ENCODE measurements around the gene EPB41L2. TPM values are rescaled to one million over a fixed set of nuclear protein-coding genes. Genes with fewer than 3 reads are reported as not detected.
"Not testable (repeated sequence)": the region's sequence is repeated elsewhere in the genome, so short reads cannot be mapped to it uniquely, and the experiment has no call there.

Gene EPB41L2
- total and polyA plus RNA-seq, 10 donors, result 19.3 to 210 (median 123) TPM

DNA sequence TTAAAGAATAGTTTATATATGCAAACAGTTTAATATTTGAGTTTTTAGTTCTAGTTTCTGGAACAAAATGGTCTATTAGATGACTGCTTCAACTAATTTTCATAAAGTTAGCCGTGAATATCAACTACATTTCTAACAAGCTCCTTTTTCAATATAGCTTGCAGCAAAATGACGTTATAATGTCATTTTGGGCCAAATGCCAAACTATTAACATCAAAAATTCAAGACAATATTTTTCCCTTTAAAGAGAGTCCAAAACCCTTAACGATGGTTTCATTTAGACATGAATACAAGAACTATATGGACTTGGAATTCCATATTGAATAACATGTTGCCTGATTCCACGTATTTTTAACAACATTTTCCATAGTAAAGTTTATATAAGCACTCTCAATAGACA lies 144.9 kb downstream of the EPB41L2 start:
- peaks cover 0 to 8% (median 1%) of the 10 kb centered on the region in 6 donors for H3K4me1 ChIP-seq
- peaks cover 0 to 6% (median 0%) of the 10 kb centered on the region in 6 donors for H3K36me3 ChIP-seq
- no peak for TF ChIP-seq POLR2AphosphoS5 (IDR thresholded peaks at IDR 0.05)
- no peak for TF ChIP-seq POLR2A (IDR thresholded peaks at IDR 0.05)
- no peak overlapping the region for H3K27ac ChIP-seq
- whole genome bisulfite sequencing, 5 donors, result 57 to 86% (median 75%) methylated on average over 4 of the region's 4 CpGs
- intact Hi-C loops (cut with DNase I; ENCODE audit: low total_unique reads), result no loop called here
- no peak for DNase-seq
- peaks cover 0 to 5% (median 0%) of the 10 kb centered on the region in 8 donors for H3K9me3 ChIP-seq
- H3K4me3 ChIP-seq, result no peak overlapping the region
- H3K27me3 ChIP-seq (replicated peaks in 1 of 7), result no peaks in the 10 kb centered on the region

DNA sequence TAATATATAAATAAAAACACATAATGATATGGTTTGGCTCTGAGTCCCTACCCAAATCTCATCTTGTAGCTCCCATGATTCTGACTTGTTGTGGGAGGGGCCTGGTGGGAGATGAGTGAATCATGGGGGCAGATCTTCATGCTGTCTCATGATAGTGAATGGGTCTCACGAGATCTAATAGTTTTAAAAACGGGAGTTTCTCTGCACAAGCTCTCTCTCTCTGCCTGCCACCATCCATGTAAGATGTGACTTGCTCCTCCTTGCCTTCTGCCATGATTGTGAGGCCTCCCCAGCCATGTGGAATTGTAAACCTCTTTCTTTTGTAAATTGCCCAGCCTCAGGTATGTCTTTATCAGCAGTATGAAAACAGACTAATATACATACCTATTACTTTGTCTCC lies 147.4 kb downstream of the EPB41L2 start:
- Histone ChIP-seq H3K4me1 (peaks cover 0 to 13% (median 3%) of the 10 kb centered on the region in 6 donors), H3K9me3 (peaks cover 0 to 13% (median 0%) of the 10 kb centered on the region in 8 donors)
- intact Hi-C loops (cut with DNase I; ENCODE audit: low total_unique reads); H3K4me3 ChIP-seq; DNase-seq; H3K36me3 ChIP-seq; H3K27ac ChIP-seq; H3K27me3 ChIP-seq (replicated peaks in 1 of 7): not testable (repeated sequence)
- WGBS, 5 donors, result 87 to 100% (median 97%) methylated on average over 2 of the region's 2 CpGs

DNA sequence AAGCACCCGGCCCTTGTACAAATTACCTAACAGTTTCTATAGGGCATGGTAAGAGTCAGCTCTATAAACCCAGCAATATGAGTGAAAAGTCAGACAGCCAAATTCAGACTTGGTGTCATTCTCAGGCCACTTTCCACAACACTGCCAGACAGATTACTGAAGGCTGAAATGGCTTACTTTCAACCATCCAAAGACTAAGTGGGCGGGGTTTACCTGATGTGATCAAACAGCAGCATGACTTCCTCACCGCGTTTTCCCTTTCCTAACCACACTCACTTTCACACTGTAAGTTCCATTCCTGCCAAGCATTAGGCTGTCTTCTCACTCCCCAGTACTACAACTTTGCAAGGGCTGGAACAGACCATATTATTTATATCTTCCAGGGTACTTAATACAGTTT lies 149.9 kb downstream of the EPB41L2 start:
- Histone ChIP-seq H3K27me3 (replicated peaks in 1 of 7) (no peaks in the 10 kb centered on the region), H3K27ac (no peak overlapping the region), H3K4me1 (peaks cover 0 to 13% (median 3%) of the 10 kb centered on the region in 6 donors), H3K9me3 (peaks cover 0 to 20% (median 0%) of the 10 kb centered on the region in 8 donors), H3K36me3 (peaks cover 0 to 6% (median 0%) of the 10 kb centered on the region in 6 donors), H3K4me3 (no peak overlapping the region)
- DNase-seq, result no peak
- intact Hi-C loops (cut with DNase I; ENCODE audit: low total_unique reads), result no loop called here
- WGBS, 5 donors, result 54 to 66% (median 56%) methylated on average over 4 of the region's 4 CpGs
- TF ChIP-seq, protein P1, sequence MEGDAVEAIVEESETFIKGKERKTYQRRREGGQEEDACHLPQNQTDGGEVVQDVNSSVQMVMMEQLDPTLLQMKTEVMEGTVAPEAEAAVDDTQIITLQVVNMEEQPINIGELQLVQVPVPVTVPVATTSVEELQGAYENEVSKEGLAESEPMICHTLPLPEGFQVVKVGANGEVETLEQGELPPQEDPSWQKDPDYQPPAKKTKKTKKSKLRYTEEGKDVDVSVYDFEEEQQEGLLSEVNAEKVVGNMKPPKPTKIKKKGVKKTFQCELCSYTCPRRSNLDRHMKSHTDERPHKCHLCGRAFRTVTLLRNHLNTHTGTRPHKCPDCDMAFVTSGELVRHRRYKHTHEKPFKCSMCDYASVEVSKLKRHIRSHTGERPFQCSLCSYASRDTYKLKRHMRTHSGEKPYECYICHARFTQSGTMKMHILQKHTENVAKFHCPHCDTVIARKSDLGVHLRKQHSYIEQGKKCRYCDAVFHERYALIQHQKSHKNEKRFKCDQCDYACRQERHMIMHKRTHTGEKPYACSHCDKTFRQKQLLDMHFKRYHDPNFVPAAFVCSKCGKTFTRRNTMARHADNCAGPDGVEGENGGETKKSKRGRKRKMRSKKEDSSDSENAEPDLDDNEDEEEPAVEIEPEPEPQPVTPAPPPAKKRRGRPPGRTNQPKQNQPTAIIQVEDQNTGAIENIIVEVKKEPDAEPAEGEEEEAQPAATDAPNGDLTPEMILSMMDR (IDR thresholded peaks at IDR 0.05 in 8 of 11, conservative IDR thresholded peaks at IDR 0.05 in 3 of 11), result no peak
- no peak for TF ChIP-seq POLR2AphosphoS5 (IDR thresholded peaks at IDR 0.05)
- TF ChIP-seq POLR2A (IDR thresholded peaks at IDR 0.05), result no peak

DNA sequence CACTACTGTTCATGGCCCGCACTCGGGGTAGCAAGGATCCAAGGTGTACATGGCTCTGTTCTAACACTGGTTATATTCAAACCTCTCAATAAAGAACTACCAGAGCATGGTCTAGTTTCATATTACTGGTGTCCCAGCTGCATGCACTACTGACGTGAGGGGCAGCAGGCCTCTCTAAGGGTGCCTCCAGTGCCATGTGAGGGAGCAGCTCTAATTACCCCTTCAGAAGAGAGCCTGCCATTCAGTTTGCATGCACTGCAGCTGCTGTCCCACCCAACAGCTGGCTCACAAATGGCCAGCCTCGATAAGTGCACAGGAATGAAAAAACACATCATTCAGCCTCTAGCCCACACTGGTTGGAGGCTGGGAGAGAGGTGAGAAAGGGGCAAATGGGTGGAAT lies 150.6 kb downstream of the EPB41L2 start:
- WGBS, 5 donors, result 79 to 94% (median 88%) methylated on average over 4 of the region's 4 CpGs
- TF ChIP-seq POLR2AphosphoS5 (IDR thresholded peaks at IDR 0.05) (no peak), POLR2A (IDR thresholded peaks at IDR 0.05) (no peak)
- TF ChIP-seq, protein P1 (IDR thresholded peaks at IDR 0.05 in 8 of 11, conservative IDR thresholded peaks at IDR 0.05 in 3 of 11), result no peak

DNA sequence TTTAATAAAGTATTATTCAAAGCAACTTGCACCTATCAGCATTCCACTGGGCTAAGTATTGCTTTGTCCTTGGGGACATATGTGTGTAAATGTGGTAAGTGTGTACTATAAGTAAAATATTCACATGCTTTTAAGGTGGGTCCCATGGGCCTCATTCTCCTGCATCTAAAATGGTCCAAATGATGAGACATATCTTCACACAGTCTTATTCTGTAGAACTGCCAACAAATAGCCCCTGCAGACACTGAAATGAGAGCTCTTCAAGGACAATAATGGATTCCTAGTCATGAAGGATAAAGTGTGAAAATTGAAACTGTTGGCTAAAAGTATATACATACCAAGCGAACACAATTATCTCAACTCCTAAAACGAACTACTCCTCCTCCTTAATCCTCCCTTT lies 154.1 kb downstream of the EPB41L2 start:
- TF ChIP-seq POLR2AphosphoS5 (IDR thresholded peaks at IDR 0.05) (no peak), POLR2A (IDR thresholded peaks at IDR 0.05) (no peak)
- TF ChIP-seq, protein P1 (IDR thresholded peaks at IDR 0.05 in 8 of 11, conservative IDR thresholded peaks at IDR 0.05 in 3 of 11), result no peak
- DNase-seq, result no peak
- Histone ChIP-seq H3K27ac (no peak overlapping the region), H3K36me3 (no peaks in the 10 kb centered on the region), H3K4me3 (no peak overlapping the region), H3K27me3 (replicated peaks in 1 of 7) (no peaks in the 10 kb centered on the region), H3K4me1 (peaks cover 0 to 13% (median 3%) of the 10 kb centered on the region in 6 donors), H3K9me3 (peaks cover 0 to 15% (median 0%) of the 10 kb centered on the region in 8 donors)
- intact Hi-C loops (cut with DNase I; ENCODE audit: low total_unique reads), result no loop called here
- WGBS, 5 donors, result 85 to 92% (median 89%) methylated on average over 2 of the region's 2 CpGs

More for the DNA sequence above, 150.6 kb downstream of the EPB41L2 start:
- no peak for DNase-seq
- intact Hi-C loops (cut with DNase I; ENCODE audit: low total_unique reads), result no loop called here
- Histone ChIP-seq H3K4me3 (no peak overlapping the region), H3K27me3 (replicated peaks in 1 of 7) (no peaks in the 10 kb centered on the region), H3K9me3 (peaks cover 0 to 20% (median 0%) of the 10 kb centered on the region in 8 donors), H3K27ac (no peak overlapping the region), H3K36me3 (peaks cover 0 to 6% (median 0%) of the 10 kb centered on the region in 6 donors), H3K4me1 (peaks cover 0 to 13% (median 3%) of the 10 kb centered on the region in 6 donors)

Data from spleen (tissue), 11 donors.